Fibroblast of mammary gland (primary cell): ENCODE measurements around the gene CRTC1.
"Not testable (repeated sequence)": the region's sequence is repeated elsewhere in the genome, so short reads cannot be mapped to it uniquely, and the experiment has no call there.

Experiments used
- DNase-seq: peaks from one replicate; pipeline ENCODE4 v3.0.0-alpha.2; 2010; ENCODE audit warnings: low read depth
- H3K4me3 ChIP-seq: 2 replicates; pipeline ENCODE4 v1.5.1; 2011; ENCODE audit warnings: low read depth, mild to moderate bottlenecking, low read length, moderate library complexity; ENCODE audit not compliant: control insufficient read depth
- TF ChIP-seq, protein P1 (sequence below): conservative IDR thresholded peaks from 2 replicates; pipeline ENCODE4 v1.5.1; 2011; ENCODE audit warnings: low read depth, low read length, inconsistent platforms; ENCODE audit not compliant: control insufficient read depth, insufficient read depth

Gene CRTC1

GRCh38 chr19:18674616-18675015 lies 8.9 kb upstream of the CRTC1 start:
- DNase-seq: peak; percentile 33
- TF ChIP-seq, protein P1, sequence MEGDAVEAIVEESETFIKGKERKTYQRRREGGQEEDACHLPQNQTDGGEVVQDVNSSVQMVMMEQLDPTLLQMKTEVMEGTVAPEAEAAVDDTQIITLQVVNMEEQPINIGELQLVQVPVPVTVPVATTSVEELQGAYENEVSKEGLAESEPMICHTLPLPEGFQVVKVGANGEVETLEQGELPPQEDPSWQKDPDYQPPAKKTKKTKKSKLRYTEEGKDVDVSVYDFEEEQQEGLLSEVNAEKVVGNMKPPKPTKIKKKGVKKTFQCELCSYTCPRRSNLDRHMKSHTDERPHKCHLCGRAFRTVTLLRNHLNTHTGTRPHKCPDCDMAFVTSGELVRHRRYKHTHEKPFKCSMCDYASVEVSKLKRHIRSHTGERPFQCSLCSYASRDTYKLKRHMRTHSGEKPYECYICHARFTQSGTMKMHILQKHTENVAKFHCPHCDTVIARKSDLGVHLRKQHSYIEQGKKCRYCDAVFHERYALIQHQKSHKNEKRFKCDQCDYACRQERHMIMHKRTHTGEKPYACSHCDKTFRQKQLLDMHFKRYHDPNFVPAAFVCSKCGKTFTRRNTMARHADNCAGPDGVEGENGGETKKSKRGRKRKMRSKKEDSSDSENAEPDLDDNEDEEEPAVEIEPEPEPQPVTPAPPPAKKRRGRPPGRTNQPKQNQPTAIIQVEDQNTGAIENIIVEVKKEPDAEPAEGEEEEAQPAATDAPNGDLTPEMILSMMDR: no peak
- H3K4me3 ChIP-seq: no peak overlapping the region

- TF ChIP-seq, protein P1: peak; percentile 50
- DNase-seq: peak; percentile 26
- H3K4me3 ChIP-seq: no peak overlapping the region
Observed at GRCh38 chr19:18675779-18676178, 7.7 kb upstream of the CRTC1 start.

GRCh38 chr19:18676692-18677091 lies 6.8 kb upstream of the CRTC1 start:
- H3K4me3 ChIP-seq: no peak overlapping the region

GRCh38 chr19:18677156-18677555 lies 6.3 kb upstream of the CRTC1 start:
- TF ChIP-seq, protein P1: no peak
- DNase-seq: no peak
- H3K4me3 ChIP-seq: no peak overlapping the region

More at GRCh38 chr19:18676692-18677091, 6.8 kb upstream of the CRTC1 start:
- TF ChIP-seq, protein P1: no peak
- no peak for DNase-seq

GRCh38 chr19:18680148-18680547 lies 3.3 kb upstream of the CRTC1 start:
- H3K4me3 ChIP-seq, DNase-seq: not testable (repeated sequence)

DNA sequence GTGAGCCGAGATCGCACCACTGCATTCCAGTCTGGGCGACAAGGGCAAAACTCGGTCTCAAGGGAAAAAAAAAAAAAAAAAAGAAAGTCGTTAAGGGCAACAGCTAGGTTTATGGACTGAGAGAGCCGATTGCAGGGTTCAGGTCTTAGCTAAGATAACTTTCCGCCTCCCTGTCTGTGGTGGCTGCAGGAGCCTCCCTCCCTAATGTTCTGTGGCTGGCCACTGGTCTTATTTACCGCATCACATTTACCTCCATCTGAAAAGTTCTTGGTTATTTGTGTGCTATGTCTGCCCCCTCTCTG lies 722 bp upstream of the CRTC1 start:
- peak overlapping the region; percentile 57 for H3K4me3 ChIP-seq
- DNase-seq: no peak
- TF ChIP-seq, protein P1: no peak

GRCh38 chr19:18683958-18684641 lies 620 bp downstream of the CRTC1 start:
- DNase-seq: no peak
- TF ChIP-seq, protein P1: no peak
- peak overlapping the region; percentile 66 for H3K4me3 ChIP-seq
